Liver (tissue), 9 donors: ENCODE measurements around the gene CEP170. TPM values are rescaled to one million over a fixed set of nuclear protein-coding genes. Genes with fewer than 3 reads are reported as not detected.

Source experiments
- DNase-seq: peaks from one replicate; pipeline ENCODE4 v3.0.0-alpha.2; 2017; ENCODE audit warnings: low spot score
- H3K27ac ChIP-seq, 2 donors: one replicate each; pipeline ENCODE4 v1.7.0; 2013; ENCODE audit warnings: inconsistent platforms in 2 of 2, low read length in 2 of 2, control low read depth in 1 of 2, low read depth in 1 of 2, mild to moderate bottlenecking in 1 of 2
- H3K27me3 ChIP-seq, 4 donors: one replicate each; pipeline versions ENCODE4 v1.6.1 to v1.7.0; 2013; ENCODE audit warnings: low read length in 3 of 4, inconsistent platforms in 1 of 4, mild to moderate bottlenecking in 1 of 4, moderate library complexity in 1 of 4; ENCODE audit not compliant: control insufficient read depth in 4 of 4, insufficient read depth in 4 of 4
- H3K36me3 ChIP-seq, 4 donors: one replicate each; pipeline versions ENCODE4 v1.6.1 to v1.7.0; 2013; ENCODE audit warnings: low read length in 3 of 4, mild to moderate bottlenecking in 3 of 4, low read depth in 1 of 4, moderate library complexity in 1 of 4; ENCODE audit not compliant: control insufficient read depth in 4 of 4, insufficient read depth in 3 of 4
- H3K4me1 ChIP-seq, 4 donors: one replicate each; pipeline versions ENCODE4 v1.6.1 to v1.7.0; 2013; ENCODE audit warnings: low read length in 3 of 4, mild to moderate bottlenecking in 3 of 4, moderate library complexity in 1 of 4; ENCODE audit not compliant: control insufficient read depth in 4 of 4, insufficient read depth in 4 of 4
- H3K4me3 ChIP-seq, 3 donors: one replicate each; pipeline versions ENCODE4 v1.6.1 to v1.7.0; 2013; ENCODE audit warnings: low read length in 3 of 3, control low read depth in 1 of 3, low read depth in 1 of 3, mild to moderate bottlenecking in 1 of 3
- H3K9ac ChIP-seq, 2 donors: one replicate each; pipeline ENCODE4 v1.7.0; 2013; ENCODE audit warnings: low read length in 2 of 2, mild to moderate bottlenecking in 2 of 2, moderate library complexity in 2 of 2, control low read depth in 1 of 2, low read depth in 1 of 2
- H3K9me3 ChIP-seq, 4 donors: one replicate each; pipeline versions ENCODE4 v1.6.1 to v1.7.0; 2013; ENCODE audit warnings: low read length in 3 of 4; ENCODE audit not compliant: control insufficient read depth in 4 of 4
- EGR1 ChIP-seq, 2 donors: IDR thresholded peaks; 2 replicates each; pipeline ENCODE4 v1.6.1; 2016 to 2018; ENCODE audit warnings: antibody characterized with exemption in 2 of 2, low read depth in 2 of 2
- FOXA1 ChIP-seq: IDR thresholded peaks from 2 replicates; pipeline ENCODE4 v1.6.1; 2016; ENCODE audit warnings: antibody characterized with exemption
- FOXA2 ChIP-seq: IDR thresholded peaks from 2 replicates; pipeline ENCODE4 v1.6.1; 2016; ENCODE audit warnings: antibody characterized with exemption
- GABPA ChIP-seq, 2 donors: IDR thresholded peaks in 1 of 2; conservative IDR thresholded peaks in 1 of 2; 2 replicates each; pipeline ENCODE4 v1.6.1; 2016; ENCODE audit warnings: antibody characterized with exemption in 2 of 2, mild to moderate bottlenecking in 1 of 2, moderate library complexity in 1 of 2
- HNF4A ChIP-seq, 2 donors: conservative IDR thresholded peaks; 2 replicates each; pipeline ENCODE4 v1.6.1; 2016; ENCODE audit warnings: antibody characterized with exemption in 2 of 2, mild to moderate bottlenecking in 2 of 2
- HNF4G ChIP-seq: IDR thresholded peaks from 2 replicates; pipeline ENCODE4 v1.6.1; 2016; ENCODE audit warnings: antibody characterized with exemption
- JUND ChIP-seq, 2 donors: IDR thresholded peaks; 2 replicates each; pipeline ENCODE4 v1.6.1; 2016; ENCODE audit warnings: antibody characterized with exemption in 2 of 2
- NR2F2 ChIP-seq: IDR thresholded peaks from 2 replicates; pipeline ENCODE4 v1.6.1; 2016; ENCODE audit warnings: antibody characterized with exemption
- RAD21 ChIP-seq, 2 donors: IDR thresholded peaks; 2 replicates each; pipeline ENCODE4 v1.6.1; 2016; ENCODE audit warnings: antibody characterized with exemption in 2 of 2, mild to moderate bottlenecking in 2 of 2
- RXRA ChIP-seq, 2 donors: IDR thresholded peaks; 2 replicates each; pipeline ENCODE4 v1.6.1; 2017 to 2018; ENCODE audit warnings: antibody characterized with exemption in 2 of 2, mild to moderate bottlenecking in 1 of 2
- SP1 ChIP-seq: IDR thresholded peaks from 2 replicates; pipeline ENCODE4 v1.6.1; 2018; ENCODE audit warnings: antibody characterized with exemption, mild to moderate bottlenecking
- TAF1 ChIP-seq: conservative IDR thresholded peaks from 2 replicates; pipeline ENCODE4 v1.6.1; 2016; ENCODE audit warnings: antibody characterized with exemption, mild to moderate bottlenecking
- WGBS: extraction: QIAGEN DNeasy Blood & Tissue Kit; methylation state at CpG from one replicate; pipeline ENCODE4 v1.1.7; 2013; 5-methylcytosine and 5-hydroxymethylcytosine counted together
- polyA plus RNA-seq, 2 donors: library from polyadenylated mRNA; stranded (reverse) in 1 of 2; unstranded in 1 of 2; fragments of 200-250 nt in 1 of 2; fragments of >200 nt in 1 of 2; fragmentation: Nextera tagmentation in 1 of 2; extraction: Ambion mirVana in 1 of 2; gene quantifications; one replicate each; pipeline versions ENCODE4 v1.2.1 to v1.2.3, GENCODE V29; 2013 to 2015
- total RNA-seq, 2 donors: library from RNA; depleted of rRNA; stranded (reverse); fragments of >200 nt; gene quantifications; one replicate each; pipeline ENCODE4 v1.2.3, GENCODE V29; 2014
- TF ChIP-seq, protein P1 (sequence below): IDR thresholded peaks from 2 replicates; pipeline ENCODE4 v1.6.1; 2016; ENCODE audit warnings: antibody characterized with exemption
- TF ChIP-seq, protein P2 (sequence below): IDR thresholded peaks from 2 replicates; pipeline ENCODE4 v1.6.1; 2016; ENCODE audit warnings: antibody characterized with exemption
- TF ChIP-seq, protein P3 (sequence below): IDR thresholded peaks from 2 replicates; pipeline ENCODE4 v1.6.1; 2016; ENCODE audit warnings: antibody characterized with exemption
- TF ChIP-seq, protein P4 (sequence below): IDR thresholded peaks from 2 replicates; pipeline ENCODE4 v1.6.1; 2016; ENCODE audit warnings: antibody characterized with exemption, mild to moderate bottlenecking
- TF ChIP-seq, protein P5 (sequence below): fragments of 150-350 bp; IDR thresholded peaks from 2 replicates; pipeline ENCODE4 v1.5.1; 2017; ENCODE audit warnings: improper control_type of control experiment, low read depth, low read length; ENCODE audit not compliant: missing input control
- donor health status: healthy.
- donor health status: healthy.
- donor health status: healthy.
- donor health status: healthy.
- donor health status: healthy.

Gene CEP170
- total and polyA plus RNA-seq, 4 donors = 5.0 to 21.5 (median 14.9) TPM

DNA sequence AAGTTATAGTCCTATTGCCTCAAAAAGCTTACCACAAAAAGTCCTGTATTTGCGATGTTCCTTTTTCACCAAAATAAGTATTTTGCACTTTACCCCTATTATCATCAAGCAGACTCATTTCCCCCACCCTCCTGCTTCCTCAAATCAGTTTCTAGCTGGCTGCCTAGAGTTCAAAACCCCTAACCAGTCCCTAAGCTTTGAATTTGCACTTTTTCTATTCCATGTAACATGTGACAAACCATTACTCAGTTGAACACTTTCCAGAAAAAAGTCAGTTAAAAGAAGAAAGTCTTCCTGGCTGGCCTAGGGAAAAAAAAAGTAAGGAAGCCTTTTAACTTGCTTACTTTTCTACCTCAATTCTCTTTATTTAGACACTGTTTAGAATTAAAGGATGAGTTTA is 8.2 kb downstream of the CEP170 start:
- H3K27me3 ChIP-seq = no peaks in the 10 kb centered on the region
- H3K36me3 ChIP-seq = no peaks in the 10 kb centered on the region
- no peak for DNase-seq
- TF ChIP-seq, protein P1, sequence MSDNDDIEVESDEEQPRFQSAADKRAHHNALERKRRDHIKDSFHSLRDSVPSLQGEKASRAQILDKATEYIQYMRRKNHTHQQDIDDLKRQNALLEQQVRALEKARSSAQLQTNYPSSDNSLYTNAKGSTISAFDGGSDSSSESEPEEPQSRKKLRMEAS = no peak
- TF ChIP-seq RXRA (IDR thresholded peaks at IDR 0.05) = peak in 1 of 2 donors; percentile 12
- H3K4me1 ChIP-seq = peaks cover 0 to 4% (median 0%) of the 10 kb centered on the region in 4 donors
- H3K4me3 ChIP-seq = no peak overlapping the region
- 70% methylated on average over 1 of the region's 1 CpG for WGBS
- H3K9me3 ChIP-seq = no peaks in the 10 kb centered on the region
- no peak overlapping the region for H3K27ac ChIP-seq
- no peak overlapping the region for H3K9ac ChIP-seq

DNA sequence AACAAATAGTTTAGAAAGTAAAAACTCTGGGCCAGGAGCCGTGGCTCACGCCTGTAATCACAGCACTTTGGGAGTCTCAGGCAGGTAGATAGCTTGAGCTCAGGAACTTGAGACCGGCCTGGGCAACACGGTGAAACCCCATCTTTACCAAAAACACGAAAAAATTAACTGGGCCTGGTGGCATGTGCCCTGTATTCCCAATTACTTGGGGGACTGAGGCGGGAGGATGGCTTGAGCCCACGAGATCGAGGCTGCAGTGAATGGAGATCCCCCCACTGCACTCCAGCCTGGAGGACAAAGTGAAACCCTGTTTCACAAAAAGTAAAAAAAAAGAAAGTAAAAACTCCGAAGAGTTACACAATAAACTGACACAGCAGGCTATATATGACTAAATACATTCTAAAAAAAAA is 10.6 kb downstream of the CEP170 start:
- no peak for DNase-seq
- TF ChIP-seq, protein P1 = no peak
- peak in 1 of 2 donors; percentile 10 for TF ChIP-seq HNF4A (conservative IDR thresholded peaks at IDR 0.05)
- Histone ChIP-seq H3K9me3 (no peaks in the 10 kb centered on the region), H3K4me3 (no peak overlapping the region), H3K36me3 (no peaks in the 10 kb centered on the region), H3K4me1 (peaks cover 0 to 2% (median 0%) of the 10 kb centered on the region in 4 donors), H3K27ac (peak overlapping the region in 1 of 2 donors; percentile 25), H3K27me3 (no peaks in the 10 kb centered on the region), H3K9ac (no peak overlapping the region)
- 75% methylated on average over 9 of the region's 9 CpGs for WGBS

DNA sequence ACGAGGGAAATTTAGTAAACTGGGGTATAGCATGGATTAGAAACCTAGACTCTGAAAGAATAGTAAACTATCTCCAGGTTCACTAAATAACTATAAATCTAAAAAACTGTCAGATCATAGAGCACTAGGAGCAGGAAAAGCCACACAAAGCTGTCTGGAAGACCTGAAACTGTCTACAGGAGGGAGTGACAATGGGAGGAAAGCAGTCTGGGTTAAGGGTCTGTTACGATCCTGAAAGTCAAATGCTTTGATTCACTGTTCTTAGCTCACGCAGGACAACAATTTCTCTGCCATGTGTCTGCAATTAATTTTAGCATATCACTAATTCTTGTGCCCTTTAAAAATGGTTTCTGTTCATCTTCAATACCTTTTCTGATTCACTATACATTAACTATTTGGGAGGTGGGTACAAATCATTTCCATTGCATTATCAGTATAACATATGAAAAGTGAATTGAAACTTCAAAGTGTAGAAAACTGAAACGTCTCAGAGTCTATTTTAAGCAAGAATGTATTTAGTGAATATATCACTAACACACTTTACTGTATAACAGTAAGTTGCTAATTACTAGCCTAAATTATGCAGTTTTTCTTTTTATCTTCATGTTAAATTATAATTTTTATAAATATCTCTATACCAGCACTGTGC is 18.4 kb downstream of the CEP170 start:
- no peak for DNase-seq
- H3K27me3 ChIP-seq = no peaks in the 10 kb centered on the region
- no peak overlapping the region for H3K27ac ChIP-seq
- TF ChIP-seq RAD21 (IDR thresholded peaks at IDR 0.05) = no peak
- TF ChIP-seq GABPA (IDR thresholded peaks at IDR 0.05 in 1 of 2, conservative IDR thresholded peaks at IDR 0.05 in 1 of 2) = no peak
- TF ChIP-seq FOXA1 = no peak
- TF ChIP-seq, protein P2, sequence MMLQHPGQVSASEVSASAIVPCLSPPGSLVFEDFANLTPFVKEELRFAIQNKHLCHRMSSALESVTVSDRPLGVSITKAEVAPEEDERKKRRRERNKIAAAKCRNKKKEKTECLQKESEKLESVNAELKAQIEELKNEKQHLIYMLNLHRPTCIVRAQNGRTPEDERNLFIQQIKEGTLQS = no peak
- no peak for TF ChIP-seq FOXA2
- no peak for TF ChIP-seq TAF1
- TF ChIP-seq, protein P1 = no peak
- no peak for TF ChIP-seq NR2F2
- TF ChIP-seq EGR1 (IDR thresholded peaks at IDR 0.05; ENCODE audit: low read depth in 2 of 2) = no peak
- TF ChIP-seq HNF4A (conservative IDR thresholded peaks at IDR 0.05) = no peak
- no peak for TF ChIP-seq SP1
- TF ChIP-seq, protein P3, sequence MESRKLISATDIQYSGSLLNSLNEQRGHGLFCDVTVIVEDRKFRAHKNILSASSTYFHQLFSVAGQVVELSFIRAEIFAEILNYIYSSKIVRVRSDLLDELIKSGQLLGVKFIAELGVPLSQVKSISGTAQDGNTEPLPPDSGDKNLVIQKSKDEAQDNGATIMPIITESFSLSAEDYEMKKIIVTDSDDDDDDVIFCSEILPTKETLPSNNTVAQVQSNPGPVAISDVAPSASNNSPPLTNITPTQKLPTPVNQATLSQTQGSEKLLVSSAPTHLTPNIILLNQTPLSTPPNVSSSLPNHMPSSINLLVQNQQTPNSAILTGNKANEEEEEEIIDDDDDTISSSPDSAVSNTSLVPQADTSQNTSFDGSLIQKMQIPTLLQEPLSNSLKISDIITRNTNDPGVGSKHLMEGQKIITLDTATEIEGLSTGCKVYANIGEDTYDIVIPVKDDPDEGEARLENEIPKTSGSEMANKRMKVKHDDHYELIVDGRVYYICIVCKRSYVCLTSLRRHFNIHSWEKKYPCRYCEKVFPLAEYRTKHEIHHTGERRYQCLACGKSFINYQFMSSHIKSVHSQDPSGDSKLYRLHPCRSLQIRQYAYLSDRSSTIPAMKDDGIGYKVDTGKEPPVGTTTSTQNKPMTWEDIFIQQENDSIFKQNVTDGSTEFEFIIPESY = no peak
- TF ChIP-seq JUND (IDR thresholded peaks at IDR 0.05) = no peak
- TF ChIP-seq, protein P4, sequence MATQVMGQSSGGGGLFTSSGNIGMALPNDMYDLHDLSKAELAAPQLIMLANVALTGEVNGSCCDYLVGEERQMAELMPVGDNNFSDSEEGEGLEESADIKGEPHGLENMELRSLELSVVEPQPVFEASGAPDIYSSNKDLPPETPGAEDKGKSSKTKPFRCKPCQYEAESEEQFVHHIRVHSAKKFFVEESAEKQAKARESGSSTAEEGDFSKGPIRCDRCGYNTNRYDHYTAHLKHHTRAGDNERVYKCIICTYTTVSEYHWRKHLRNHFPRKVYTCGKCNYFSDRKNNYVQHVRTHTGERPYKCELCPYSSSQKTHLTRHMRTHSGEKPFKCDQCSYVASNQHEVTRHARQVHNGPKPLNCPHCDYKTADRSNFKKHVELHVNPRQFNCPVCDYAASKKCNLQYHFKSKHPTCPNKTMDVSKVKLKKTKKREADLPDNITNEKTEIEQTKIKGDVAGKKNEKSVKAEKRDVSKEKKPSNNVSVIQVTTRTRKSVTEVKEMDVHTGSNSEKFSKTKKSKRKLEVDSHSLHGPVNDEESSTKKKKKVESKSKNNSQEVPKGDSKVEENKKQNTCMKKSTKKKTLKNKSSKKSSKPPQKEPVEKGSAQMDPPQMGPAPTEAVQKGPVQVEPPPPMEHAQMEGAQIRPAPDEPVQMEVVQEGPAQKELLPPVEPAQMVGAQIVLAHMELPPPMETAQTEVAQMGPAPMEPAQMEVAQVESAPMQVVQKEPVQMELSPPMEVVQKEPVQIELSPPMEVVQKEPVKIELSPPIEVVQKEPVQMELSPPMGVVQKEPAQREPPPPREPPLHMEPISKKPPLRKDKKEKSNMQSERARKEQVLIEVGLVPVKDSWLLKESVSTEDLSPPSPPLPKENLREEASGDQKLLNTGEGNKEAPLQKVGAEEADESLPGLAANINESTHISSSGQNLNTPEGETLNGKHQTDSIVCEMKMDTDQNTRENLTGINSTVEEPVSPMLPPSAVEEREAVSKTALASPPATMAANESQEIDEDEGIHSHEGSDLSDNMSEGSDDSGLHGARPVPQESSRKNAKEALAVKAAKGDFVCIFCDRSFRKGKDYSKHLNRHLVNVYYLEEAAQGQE = no peak
- TF ChIP-seq, protein P5, sequence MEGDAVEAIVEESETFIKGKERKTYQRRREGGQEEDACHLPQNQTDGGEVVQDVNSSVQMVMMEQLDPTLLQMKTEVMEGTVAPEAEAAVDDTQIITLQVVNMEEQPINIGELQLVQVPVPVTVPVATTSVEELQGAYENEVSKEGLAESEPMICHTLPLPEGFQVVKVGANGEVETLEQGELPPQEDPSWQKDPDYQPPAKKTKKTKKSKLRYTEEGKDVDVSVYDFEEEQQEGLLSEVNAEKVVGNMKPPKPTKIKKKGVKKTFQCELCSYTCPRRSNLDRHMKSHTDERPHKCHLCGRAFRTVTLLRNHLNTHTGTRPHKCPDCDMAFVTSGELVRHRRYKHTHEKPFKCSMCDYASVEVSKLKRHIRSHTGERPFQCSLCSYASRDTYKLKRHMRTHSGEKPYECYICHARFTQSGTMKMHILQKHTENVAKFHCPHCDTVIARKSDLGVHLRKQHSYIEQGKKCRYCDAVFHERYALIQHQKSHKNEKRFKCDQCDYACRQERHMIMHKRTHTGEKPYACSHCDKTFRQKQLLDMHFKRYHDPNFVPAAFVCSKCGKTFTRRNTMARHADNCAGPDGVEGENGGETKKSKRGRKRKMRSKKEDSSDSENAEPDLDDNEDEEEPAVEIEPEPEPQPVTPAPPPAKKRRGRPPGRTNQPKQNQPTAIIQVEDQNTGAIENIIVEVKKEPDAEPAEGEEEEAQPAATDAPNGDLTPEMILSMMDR = no peak
- no peak for TF ChIP-seq HNF4G
- TF ChIP-seq RXRA (IDR thresholded peaks at IDR 0.05) = no peak
- H3K9me3 ChIP-seq = peaks cover 0 to 2% (median 1%) of the 10 kb centered on the region in 4 donors
- peaks cover 0 to 1% (median 0%) of the 10 kb centered on the region in 4 donors for H3K4me1 ChIP-seq
- H3K4me3 ChIP-seq = no peak overlapping the region
- no peak overlapping the region for H3K9ac ChIP-seq
- no peaks in the 10 kb centered on the region for H3K36me3 ChIP-seq
- whole genome bisulfite sequencing = 81% methylated on average over 4 of the region's 4 CpGs
